Panc1 (cell line): ENCODE data around the gene SENP7. TPM values are rescaled to one million over a fixed set of nuclear protein-coding genes. Genes with fewer than 3 reads are reported as not detected.

Experiments used
- ATAC-seq: fragments of 200-7000 bp; cut with Tn5 transposase; 2 replicates; pipeline ENCODE4 v1.9.1; 2020; ENCODE audit warnings: mild to moderate bottlenecking, moderate library complexity
- BruUV-seq: library from RNA; stranded (reverse); fragments of 400-500 nt; replicated peaks from 2 replicates; lab custom pipeline; 2021; lab: Mats Ljungman, UMichigan
- CTCF ChIA-PET: fragments of 300-600 bp; sonication (Branson Sonifier 250); formaldehyde crosslinking; loops from one replicate; lab custom pipeline; 2022; ENCODE audit warnings: antibody characterized with exemption; lab: Charles Lee
- POLR2A ChIA-PET: fragments of 300-600 bp; sonication (Branson Sonifier 250); formaldehyde crosslinking; loops from one replicate; lab custom pipeline; 2022; ENCODE audit warnings: antibody characterized with exemption; lab: Charles Lee
- DNase-seq: peaks from one replicate; pipeline ENCODE4 v3.0.0-alpha.2; 2010; ENCODE audit warnings: low read depth, low spot score
- H3K27ac ChIP-seq: 2 replicates; pipeline ENCODE4 v1.5.1; 2011; ENCODE audit warnings: mild to moderate bottlenecking, low read length, inconsistent platforms
- H3K27me3 ChIP-seq: fragments of 200-500 bp; sonication (Bioruptor generic); 2 replicates; pipeline ENCODE4 v1.6.0; 2014; ENCODE audit warnings: low read length, inconsistent platforms; ENCODE audit not compliant: control insufficient read depth, insufficient read depth
- H3K36me3 ChIP-seq: fragments of 200-500 bp; sonication (Bioruptor generic); 2 replicates; pipeline ENCODE4 v1.5.1; 2014; ENCODE audit warnings: inconsistent platforms, mild to moderate bottlenecking, low read length, moderate library complexity; ENCODE audit not compliant: control insufficient read depth, insufficient read depth
- H3K4me1 ChIP-seq: 2 replicates; pipeline ENCODE4 v1.5.1; 2011; ENCODE audit warnings: inconsistent platforms, mild to moderate bottlenecking, low read length, moderate library complexity; ENCODE audit not compliant: control insufficient read depth, insufficient read depth
- H3K4me3 ChIP-seq, 2 experiments: 2 replicates each; pipeline ENCODE4 v1.5.1; 2011 to 2012; ENCODE audit warnings: low read depth in 2 of 2, low read length in 2 of 2, mild to moderate bottlenecking in 2 of 2, inconsistent platforms in 1 of 2, moderate library complexity in 1 of 2
- H3K9me3 ChIP-seq: fragments of 200-500 bp; sonication (Bioruptor generic); 2 replicates; pipeline ENCODE4 v1.5.1; 2014; ENCODE audit warnings: low read depth, mild to moderate bottlenecking, inconsistent platforms, low read length, moderate library complexity; ENCODE audit not compliant: control insufficient read depth, insufficient read depth
- POLR2AphosphoS5 ChIP-seq: IDR thresholded peaks from 2 replicates; pipeline ENCODE4 v1.6.1; 2012; ENCODE audit warnings: mild to moderate bottlenecking, low read depth, low read length, moderate library complexity
- SIN3A ChIP-seq: IDR thresholded peaks from 2 replicates; pipeline ENCODE4 v1.6.1; 2012; ENCODE audit warnings: low read depth, mild to moderate bottlenecking, low read length, moderate library complexity, borderline replicate concordance; ENCODE audit not compliant: insufficient read depth
- TCF7L2 ChIP-seq: IDR thresholded peaks from 2 replicates; pipeline ENCODE4 v1.6.1; 2011; ENCODE audit warnings: mild to moderate bottlenecking, low read depth, low read length, inconsistent platforms
- in situ Hi-C: cut with HindIII; loops from 2 replicates; pipeline ENCODE4 v1.10.0; 2016; ENCODE audit warnings: low sequenced_read_pairs, low pct_unique_long_range_greater_than_20kb
- intact Hi-C: fragments of 100-400 bp; cut with micrococcal nuclease; formaldehyde crosslinking; loops from one replicate; pipeline ENCODE4 v1.10.0; 2022; ENCODE audit not compliant: unreplicated experiment
- total RNA-seq: library from RNA; stranded (reverse); gene quantifications from one replicate; pipeline ENCODE4 v1.2.1, GENCODE V29; 2021; ENCODE audit not compliant: unreplicated experiment
- TF ChIP-seq, protein P1 (sequence below), 2 experiments: IDR thresholded peaks; 2 replicates each; pipeline ENCODE4 v1.6.1; 2011 to 2012; ENCODE audit warnings: low read depth in 2 of 2, control low read depth in 1 of 2, low read length in 1 of 2, mild to moderate bottlenecking in 1 of 2, moderate library complexity in 1 of 2; ENCODE audit not compliant: insufficient read depth in 1 of 2
- TF ChIP-seq, protein P2 (sequence below): fragments of 450-650 bp; IDR thresholded peaks from 2 replicates; pipeline ENCODE4 v1.5.1; 2017; ENCODE audit warnings: mild to moderate bottlenecking

SENP7 gene
- total RNA-seq, 1 experiment from 2014 or later, result 10.1 TPM

DNA sequence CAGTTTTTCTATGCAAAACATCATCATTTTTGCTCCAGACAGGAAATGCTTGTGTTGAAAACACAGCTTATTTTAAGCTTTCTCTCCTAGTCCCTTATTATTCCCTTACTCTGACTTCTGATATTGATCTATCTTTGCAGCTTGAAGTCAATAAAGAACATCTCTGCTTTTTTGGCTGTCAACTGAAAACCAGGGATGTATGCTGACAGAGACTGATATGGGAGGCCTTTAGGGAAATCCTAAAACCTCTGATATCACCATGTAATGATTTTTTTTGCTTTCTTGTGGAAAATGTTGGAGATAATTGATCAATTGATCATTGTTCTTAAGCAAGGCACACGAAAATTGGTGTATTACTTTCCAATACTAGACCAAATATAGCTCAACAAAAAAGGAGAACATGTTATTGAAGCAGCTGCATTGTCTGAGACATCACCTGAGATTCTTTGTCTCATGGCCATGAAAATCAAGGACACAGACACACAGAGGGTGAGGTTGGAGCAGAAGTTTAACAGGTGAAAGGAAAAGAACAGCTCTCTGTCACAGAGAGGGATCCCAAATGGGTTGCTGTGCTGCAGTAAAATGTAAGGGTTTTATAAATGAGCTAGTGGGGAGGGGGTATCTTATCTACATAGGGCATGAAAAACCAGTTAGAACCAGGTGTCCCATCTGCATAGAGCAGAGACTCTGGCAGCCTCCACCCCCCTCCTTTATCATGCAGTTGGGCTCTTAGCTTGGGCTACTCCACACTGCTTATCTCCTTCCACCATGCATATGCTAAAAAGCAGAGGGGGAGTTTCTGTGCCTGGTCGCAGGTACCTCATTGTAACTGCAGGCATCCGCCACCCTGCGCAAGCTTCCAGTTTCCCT lies 17.0 kb upstream of the SENP7 start:
- Histone ChIP-seq H3K27ac (no peak overlapping the region), H3K36me3 (no peaks in the 10 kb centered on the region), H3K4me3 (no peak overlapping the region), H3K27me3 (peaks cover 5% of the 10 kb centered on the region; the same call in 1 of the 2 replicates), H3K9me3 (no peaks in the 10 kb centered on the region), H3K4me1 (no peaks in the 10 kb centered on the region)
- ChIA-PET POLR2A (no interaction called here), CTCF (no interaction called here)
- ATAC-seq, result no peak
- intact Hi-C loops, result no loop called here
- in situ Hi-C loops, result no loop called here
- no TSS peak for BruUV-seq
- TF ChIP-seq, protein P1, sequence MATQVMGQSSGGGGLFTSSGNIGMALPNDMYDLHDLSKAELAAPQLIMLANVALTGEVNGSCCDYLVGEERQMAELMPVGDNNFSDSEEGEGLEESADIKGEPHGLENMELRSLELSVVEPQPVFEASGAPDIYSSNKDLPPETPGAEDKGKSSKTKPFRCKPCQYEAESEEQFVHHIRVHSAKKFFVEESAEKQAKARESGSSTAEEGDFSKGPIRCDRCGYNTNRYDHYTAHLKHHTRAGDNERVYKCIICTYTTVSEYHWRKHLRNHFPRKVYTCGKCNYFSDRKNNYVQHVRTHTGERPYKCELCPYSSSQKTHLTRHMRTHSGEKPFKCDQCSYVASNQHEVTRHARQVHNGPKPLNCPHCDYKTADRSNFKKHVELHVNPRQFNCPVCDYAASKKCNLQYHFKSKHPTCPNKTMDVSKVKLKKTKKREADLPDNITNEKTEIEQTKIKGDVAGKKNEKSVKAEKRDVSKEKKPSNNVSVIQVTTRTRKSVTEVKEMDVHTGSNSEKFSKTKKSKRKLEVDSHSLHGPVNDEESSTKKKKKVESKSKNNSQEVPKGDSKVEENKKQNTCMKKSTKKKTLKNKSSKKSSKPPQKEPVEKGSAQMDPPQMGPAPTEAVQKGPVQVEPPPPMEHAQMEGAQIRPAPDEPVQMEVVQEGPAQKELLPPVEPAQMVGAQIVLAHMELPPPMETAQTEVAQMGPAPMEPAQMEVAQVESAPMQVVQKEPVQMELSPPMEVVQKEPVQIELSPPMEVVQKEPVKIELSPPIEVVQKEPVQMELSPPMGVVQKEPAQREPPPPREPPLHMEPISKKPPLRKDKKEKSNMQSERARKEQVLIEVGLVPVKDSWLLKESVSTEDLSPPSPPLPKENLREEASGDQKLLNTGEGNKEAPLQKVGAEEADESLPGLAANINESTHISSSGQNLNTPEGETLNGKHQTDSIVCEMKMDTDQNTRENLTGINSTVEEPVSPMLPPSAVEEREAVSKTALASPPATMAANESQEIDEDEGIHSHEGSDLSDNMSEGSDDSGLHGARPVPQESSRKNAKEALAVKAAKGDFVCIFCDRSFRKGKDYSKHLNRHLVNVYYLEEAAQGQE (IDR thresholded peaks at IDR 0.05; ENCODE audit: insufficient read depth in 1 of 2, low read depth in 2 of 2, low read length in 1 of 2), result no peak
- TF ChIP-seq, protein P2, sequence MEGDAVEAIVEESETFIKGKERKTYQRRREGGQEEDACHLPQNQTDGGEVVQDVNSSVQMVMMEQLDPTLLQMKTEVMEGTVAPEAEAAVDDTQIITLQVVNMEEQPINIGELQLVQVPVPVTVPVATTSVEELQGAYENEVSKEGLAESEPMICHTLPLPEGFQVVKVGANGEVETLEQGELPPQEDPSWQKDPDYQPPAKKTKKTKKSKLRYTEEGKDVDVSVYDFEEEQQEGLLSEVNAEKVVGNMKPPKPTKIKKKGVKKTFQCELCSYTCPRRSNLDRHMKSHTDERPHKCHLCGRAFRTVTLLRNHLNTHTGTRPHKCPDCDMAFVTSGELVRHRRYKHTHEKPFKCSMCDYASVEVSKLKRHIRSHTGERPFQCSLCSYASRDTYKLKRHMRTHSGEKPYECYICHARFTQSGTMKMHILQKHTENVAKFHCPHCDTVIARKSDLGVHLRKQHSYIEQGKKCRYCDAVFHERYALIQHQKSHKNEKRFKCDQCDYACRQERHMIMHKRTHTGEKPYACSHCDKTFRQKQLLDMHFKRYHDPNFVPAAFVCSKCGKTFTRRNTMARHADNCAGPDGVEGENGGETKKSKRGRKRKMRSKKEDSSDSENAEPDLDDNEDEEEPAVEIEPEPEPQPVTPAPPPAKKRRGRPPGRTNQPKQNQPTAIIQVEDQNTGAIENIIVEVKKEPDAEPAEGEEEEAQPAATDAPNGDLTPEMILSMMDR, result no peak
- no peak for TF ChIP-seq TCF7L2
- TF ChIP-seq POLR2AphosphoS5, result no peak
- TF ChIP-seq SIN3A, result no peak
- no peak for DNase-seq

DNA sequence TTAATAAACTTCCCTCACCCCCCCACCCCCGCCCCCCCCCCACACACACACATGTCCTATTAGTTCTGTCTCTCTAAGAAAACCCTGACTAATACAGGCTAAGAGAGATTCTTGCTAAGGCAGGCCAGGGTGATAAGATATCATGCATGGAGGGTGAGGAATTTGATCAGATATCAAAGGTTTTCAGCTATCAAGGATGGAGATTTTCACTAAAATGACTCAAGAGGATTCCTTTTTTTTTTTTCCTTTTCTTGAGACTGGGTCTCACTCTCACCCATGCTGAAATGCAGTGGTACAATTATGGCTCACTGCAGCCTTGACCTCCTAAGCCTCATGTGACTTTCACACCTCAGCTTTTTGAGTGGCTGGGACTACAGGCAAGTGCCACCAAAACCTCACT lies 14.9 kb upstream of the SENP7 start:
- Histone ChIP-seq H3K36me3 (no peaks in the 10 kb centered on the region), H3K9me3 (no peaks in the 10 kb centered on the region), H3K27ac (no peak overlapping the region), H3K27me3 (peaks cover 3% of the 10 kb centered on the region; the same call in 1 of the 2 replicates), H3K4me3 (no peak overlapping the region), H3K4me1 (no peaks in the 10 kb centered on the region)
- CTCF ChIA-PET, result interaction anchor here (0.7 kb wide), 1 partner anchor 33 kb away, joined by 3 read pairs; no protein-coding TSS in a partner anchor
- ATAC-seq, result no peak
- no peak for DNase-seq
- TF ChIP-seq, protein P1 (IDR thresholded peaks at IDR 0.05; ENCODE audit: insufficient read depth in 1 of 2, low read depth in 2 of 2, low read length in 1 of 2), result no peak
- TF ChIP-seq TCF7L2 (no peak), SIN3A (no peak), POLR2AphosphoS5 (no peak)
- TF ChIP-seq, protein P2, result no peak
- intact Hi-C loops, result no loop called here
- POLR2A ChIA-PET, result no interaction called here
- in situ Hi-C loops, result no loop called here
- BruUV-seq, result no TSS peak
